ENCODE data around the gene MACROD2.

DNA sequence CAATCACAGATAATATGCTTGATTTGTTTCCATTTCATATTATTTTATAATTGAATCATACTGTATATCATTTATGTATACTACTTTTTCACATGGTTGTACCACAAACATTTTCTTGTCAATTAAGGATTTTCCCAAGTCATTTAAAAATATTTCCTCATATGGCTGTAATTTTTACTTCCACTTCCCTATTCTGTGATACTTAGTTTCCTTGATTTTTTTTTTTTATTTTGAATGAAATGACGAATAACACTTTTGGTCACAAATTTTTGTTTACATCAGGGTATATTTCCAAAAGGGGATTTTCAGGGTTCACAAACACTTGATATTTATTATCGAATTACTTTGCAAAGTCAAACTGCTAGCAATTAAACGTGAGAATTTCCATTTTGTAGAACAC is 2062.3 kb downstream of the MACROD2 start:
- TF ChIP-seq, protein P1, sequence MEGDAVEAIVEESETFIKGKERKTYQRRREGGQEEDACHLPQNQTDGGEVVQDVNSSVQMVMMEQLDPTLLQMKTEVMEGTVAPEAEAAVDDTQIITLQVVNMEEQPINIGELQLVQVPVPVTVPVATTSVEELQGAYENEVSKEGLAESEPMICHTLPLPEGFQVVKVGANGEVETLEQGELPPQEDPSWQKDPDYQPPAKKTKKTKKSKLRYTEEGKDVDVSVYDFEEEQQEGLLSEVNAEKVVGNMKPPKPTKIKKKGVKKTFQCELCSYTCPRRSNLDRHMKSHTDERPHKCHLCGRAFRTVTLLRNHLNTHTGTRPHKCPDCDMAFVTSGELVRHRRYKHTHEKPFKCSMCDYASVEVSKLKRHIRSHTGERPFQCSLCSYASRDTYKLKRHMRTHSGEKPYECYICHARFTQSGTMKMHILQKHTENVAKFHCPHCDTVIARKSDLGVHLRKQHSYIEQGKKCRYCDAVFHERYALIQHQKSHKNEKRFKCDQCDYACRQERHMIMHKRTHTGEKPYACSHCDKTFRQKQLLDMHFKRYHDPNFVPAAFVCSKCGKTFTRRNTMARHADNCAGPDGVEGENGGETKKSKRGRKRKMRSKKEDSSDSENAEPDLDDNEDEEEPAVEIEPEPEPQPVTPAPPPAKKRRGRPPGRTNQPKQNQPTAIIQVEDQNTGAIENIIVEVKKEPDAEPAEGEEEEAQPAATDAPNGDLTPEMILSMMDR (IDR thresholded peaks at IDR 0.05): no peak
- no peak for TF ChIP-seq POLR2A (IDR thresholded peaks at IDR 0.05)
